ENCODE results near the gene ZNF280A. TPM values are rescaled to one million over a fixed set of nuclear protein-coding genes. Genes with fewer than 3 reads are reported as not detected.

The ZNF280A gene
- total and polyA plus RNA-seq, 2 of the 8 experiments (the other 6 are each of a cell fraction or from before 2014, with no cell fraction given), result 0.09 to 0.61 TPM

DNA sequence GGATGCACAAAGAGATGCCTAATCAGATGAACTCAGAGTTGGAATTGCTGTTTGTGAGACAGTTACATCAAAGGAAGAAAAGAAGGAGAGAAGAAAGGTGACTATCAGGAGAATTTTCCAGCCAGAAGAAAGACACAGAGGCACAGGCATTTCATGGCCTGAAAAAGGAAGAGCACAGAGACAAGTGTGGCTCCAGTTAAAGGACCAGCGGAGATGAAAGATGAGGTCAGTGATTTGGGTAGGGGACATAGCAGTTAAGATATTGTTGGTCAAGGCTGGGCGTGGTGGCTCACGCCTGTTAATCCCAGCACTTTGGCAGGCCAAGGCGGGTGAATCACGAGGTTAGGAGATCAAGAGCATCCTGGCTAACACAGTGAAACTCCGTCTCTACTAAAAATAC lies 3.4 kb upstream of the ZNF280A start:
- POLR2A ChIA-PET (ENCODE audit: partially characterized antibody), result no interaction called here

More for the DNA sequence above, 3.4 kb upstream of the ZNF280A start:
- H3K4ac ChIP-seq (replicated peaks; ENCODE audit: insufficient read length, low read depth, low read length), result no peak overlapping the region
- H4K8ac ChIP-seq (ENCODE audit: extremely low read depth, insufficient read depth, low read length), result no peak overlapping the region
- H4K91ac ChIP-seq (replicated peaks; ENCODE audit: insufficient read length, low read length), result no peak overlapping the region
- no peak overlapping the region for H3K23ac ChIP-seq (ENCODE audit: insufficient read length)
- H3K56ac ChIP-seq (replicated peaks; ENCODE audit: insufficient read length, low read depth, low read length), result no peak overlapping the region
- no peak overlapping the region for H2BK5ac ChIP-seq (ENCODE audit: low read depth, low read length)
- H3K9ac ChIP-seq (replicated peaks in 1 of 4; ENCODE audit: extremely low read depth in 1 of 4, low read depth in 3 of 4, low read length in 3 of 4), result no peak overlapping the region
- CTCF ChIA-PET (ENCODE audit: partially characterized antibody), result no interaction called here
- H3K18ac ChIP-seq (ENCODE audit: extremely low read depth, low read length), result no peak overlapping the region
- H3K23me2 ChIP-seq (ENCODE audit: low read depth, low read length), result no peaks in the 10 kb centered on the region; the same call in 1 of the 2 replicates
- H3K79me2 ChIP-seq (ENCODE audit: control insufficient read depth in 1 of 2, insufficient read depth in 2 of 2, low read length in 2 of 2), result no peaks in the 10 kb centered on the region
- no peaks in the 10 kb centered on the region for H3K79me1 ChIP-seq (ENCODE audit: low read depth, low read length)
- no peak overlapping the region for H3K27ac ChIP-seq (ENCODE audit: low read depth, low read length)
- no peak overlapping the region for H2BK120ac ChIP-seq (replicated peaks; ENCODE audit: low read depth, low read length)
- H3K36me3 ChIP-seq (ENCODE audit: control insufficient read depth in 2 of 4, insufficient read depth in 4 of 4, low read length in 3 of 4), result no peaks in the 10 kb centered on the region
- no peak overlapping the region for H2BK12ac ChIP-seq (ENCODE audit: low read depth, low read length)
- H3K9me3 ChIP-seq (ENCODE audit: insufficient read depth in 2 of 2, low read depth in 1 of 2, low read length in 1 of 2), result peaks cover 0 to 11% of the 10 kb centered on the region in 2 experiments; a peak in 2 of 4 replicates
- no peak overlapping the region for H3K4me3 ChIP-seq (ENCODE audit: extremely low read depth in 1 of 4, insufficient read depth in 2 of 4, low read depth in 3 of 4, low read length in 4 of 4)
- no peak for DNase-seq (ENCODE audit: low read depth in 1 of 2, low spot score in 2 of 2)
- 86% methylated on average over 6 of the region's 6 CpGs; no CpG with 5 or more reads in 1 of the 2 experiments for WGBS, 2 experiments (ENCODE audit: extremely low coverage in 1 of 2, insufficient coverage in 1 of 2, insufficient read length in 1 of 2, insufficient replicate concordance in 2 of 2, low coverage in 1 of 2, low lambda C conversion rate in 2 of 2, missing lambda C conversion rate in 1 of 2)
- no peaks in the 10 kb centered on the region for H3K4me1 ChIP-seq (replicated peaks in 1 of 4; ENCODE audit: control insufficient read depth in 3 of 4, insufficient read depth in 4 of 4, low read length in 3 of 4)
- H3K4me2 ChIP-seq (ENCODE audit: insufficient read depth in 1 of 2, low read depth in 2 of 2, low read length in 2 of 2), result no peak overlapping the region
- H3K14ac ChIP-seq (ENCODE audit: insufficient read length), result no peak overlapping the region
- TF ChIP-seq CBX5 (IDR thresholded peaks at IDR 0.05; ENCODE audit: low read depth, low read length), result no peak
- no peak for TF ChIP-seq SIN3A (conservative IDR thresholded peaks at IDR 0.05 in 1 of 2, IDR thresholded peaks at IDR 0.05 in 1 of 2; ENCODE audit: low read depth in 1 of 2, low read length in 2 of 2)
- TF ChIP-seq CBX8 (IDR thresholded peaks at IDR 0.05; ENCODE audit: borderline replicate concordance, low read depth, low read length), result no peak
- no peak for TF ChIP-seq SIRT6 (IDR thresholded peaks at IDR 0.05; ENCODE audit: low read length)
- TF ChIP-seq ZNF274 (IDR thresholded peaks at IDR 0.05; ENCODE audit: borderline replicate concordance, extremely low read depth, low read length), result no peak
- no peak for TF ChIP-seq BACH1 (IDR thresholded peaks at IDR 0.05; ENCODE audit: low read length)
- TF ChIP-seq, protein P1, sequence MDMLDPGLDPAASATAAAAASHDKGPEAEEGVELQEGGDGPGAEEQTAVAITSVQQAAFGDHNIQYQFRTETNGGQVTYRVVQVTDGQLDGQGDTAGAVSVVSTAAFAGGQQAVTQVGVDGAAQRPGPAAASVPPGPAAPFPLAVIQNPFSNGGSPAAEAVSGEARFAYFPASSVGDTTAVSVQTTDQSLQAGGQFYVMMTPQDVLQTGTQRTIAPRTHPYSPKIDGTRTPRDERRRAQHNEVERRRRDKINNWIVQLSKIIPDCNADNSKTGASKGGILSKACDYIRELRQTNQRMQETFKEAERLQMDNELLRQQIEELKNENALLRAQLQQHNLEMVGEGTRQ (IDR thresholded peaks at IDR 0.05; ENCODE audit: low read length), result no peak
- no peak for TF ChIP-seq RBBP5 (IDR thresholded peaks at IDR 0.05; ENCODE audit: borderline replicate concordance, low read depth, low read length)
- no peak for TF ChIP-seq CREB1 (IDR thresholded peaks at IDR 0.05)
- TF ChIP-seq CHD1 (IDR thresholded peaks at IDR 0.05; ENCODE audit: low read depth, low read length), result no peak
- TF ChIP-seq GABPA (IDR thresholded peaks at IDR 0.05; ENCODE audit: borderline replicate concordance, insufficient read depth, low read length), result no peak
- no peak for TF ChIP-seq BRCA1 (IDR thresholded peaks at IDR 0.05; ENCODE audit: low read depth, low read length)
- no peak for TF ChIP-seq MAFK (IDR thresholded peaks at IDR 0.05; ENCODE audit: low read depth, low read length)
- no peak for FAIRE-seq
- H2AFZ ChIP-seq (ENCODE audit: low read length), result no peak overlapping the region
- H2BK20ac ChIP-seq (ENCODE audit: low read length), result no peak overlapping the region
- H4K20me1 ChIP-seq (replicated peaks in 1 of 2; ENCODE audit: control insufficient read depth in 1 of 2, insufficient read depth in 2 of 2, low read length in 2 of 2), result no peaks in the 10 kb centered on the region
- H3K27me3 ChIP-seq (replicated peaks in 1 of 4; ENCODE audit: control insufficient read depth in 3 of 4, extremely low read depth in 1 of 4, insufficient read depth in 3 of 4, low read length in 3 of 4), result peaks cover 4 to 32% (median 21%) of the 10 kb centered on the region in 4 experiments; a peak in 6 of 7 replicates
- no peak overlapping the region for H2BK15ac ChIP-seq (ENCODE audit: low read length)
- no peak overlapping the region for H2AK5ac ChIP-seq (ENCODE audit: low read depth, low read length)
- no peak overlapping the region for H4K5ac ChIP-seq (ENCODE audit: insufficient read length, low read depth, low read length)

Data from H1 (cell line).